Measurements from ENCODE around the gene RANBP17. TPM values are rescaled to one million over a fixed set of nuclear protein-coding genes. Genes with fewer than 3 reads are reported as not detected.
"Not testable (repeated sequence)": the region's sequence is repeated elsewhere in the genome, so short reads cannot be mapped to it uniquely, and the experiment has no call there.

RANBP17 gene
- polyA plus RNA-seq, 1 donor, result 22.3 TPM

DNA sequence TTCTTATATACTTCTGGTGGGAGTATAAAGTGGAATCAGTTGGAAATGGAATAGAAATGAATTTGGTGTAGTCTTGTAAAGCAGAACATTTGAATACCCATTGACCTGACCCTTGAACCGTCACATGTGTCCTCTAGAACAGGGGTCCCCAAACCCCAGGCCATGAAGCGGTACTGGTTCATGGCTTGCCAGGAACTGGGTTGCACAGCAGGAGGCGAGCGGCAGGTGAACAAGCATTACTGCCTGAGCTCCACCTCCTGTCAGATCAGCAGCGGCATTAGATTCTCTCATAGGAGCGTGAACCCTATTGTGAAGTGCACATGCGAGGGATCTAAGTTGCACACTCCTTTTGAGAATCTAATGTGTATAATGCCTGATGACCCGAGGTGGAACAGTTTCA, 80.0 kb downstream of the RANBP17 start:
- no peak for DNase-seq

DNA sequence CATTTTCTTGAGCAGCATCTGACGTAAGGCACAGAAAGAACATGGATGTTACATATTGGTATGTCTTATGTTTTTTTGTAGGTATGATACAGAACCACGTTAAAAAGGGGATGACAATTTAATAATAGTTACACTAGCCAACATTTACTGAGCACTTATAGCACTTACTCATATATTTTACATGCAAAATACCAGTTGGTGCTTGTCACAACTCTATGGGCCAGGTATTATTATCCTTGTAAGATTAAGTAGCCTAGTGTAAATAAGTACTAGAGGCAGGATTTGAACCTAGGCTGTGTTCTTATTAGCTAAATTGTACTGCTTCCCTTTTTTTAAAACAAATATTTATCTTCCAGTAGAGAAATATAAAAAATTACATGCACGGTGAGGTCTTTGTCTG, 83.5 kb downstream of the RANBP17 start:
- no peak for DNase-seq

DNA sequence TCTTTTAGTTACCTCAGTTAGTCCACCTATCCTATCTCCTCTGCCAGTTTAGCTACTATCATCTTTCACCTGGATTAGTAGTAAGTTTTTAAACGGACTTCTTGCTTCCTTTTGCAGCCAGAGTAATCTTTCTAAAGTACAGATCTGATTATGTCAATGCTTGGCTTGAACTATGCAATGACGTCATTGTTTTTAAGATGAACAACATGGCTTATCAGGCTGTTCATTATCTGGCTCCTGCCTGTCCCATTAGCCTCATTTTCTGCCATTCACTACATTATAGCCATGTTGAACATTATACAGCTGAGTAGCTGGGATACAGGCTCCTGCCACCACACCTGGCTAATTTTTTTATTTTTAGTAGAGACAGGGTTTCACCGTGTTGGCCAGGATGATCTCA, 98.7 kb downstream of the RANBP17 start:
- DNase-seq, result no peak

DNA sequence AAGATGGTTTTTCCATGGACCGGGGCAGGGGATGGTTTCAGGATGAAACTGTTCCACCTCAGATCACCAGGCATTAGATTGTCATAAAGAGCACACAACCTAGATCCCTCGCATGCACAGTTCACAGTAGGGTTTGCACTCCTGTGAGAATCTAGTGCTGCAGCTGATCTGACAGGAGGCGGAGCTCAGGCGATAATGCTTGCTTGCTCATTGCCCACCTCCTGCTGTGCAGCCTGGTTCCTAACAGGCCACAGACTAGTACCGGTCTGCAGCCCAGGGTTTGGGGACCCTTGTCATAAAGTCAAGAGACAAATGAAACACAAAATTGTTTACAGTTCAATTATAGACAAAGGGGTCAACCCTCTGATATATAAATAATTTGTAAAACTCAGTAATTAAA, 101.7 kb downstream of the RANBP17 start:
- DNase-seq, result no peak

DNA sequence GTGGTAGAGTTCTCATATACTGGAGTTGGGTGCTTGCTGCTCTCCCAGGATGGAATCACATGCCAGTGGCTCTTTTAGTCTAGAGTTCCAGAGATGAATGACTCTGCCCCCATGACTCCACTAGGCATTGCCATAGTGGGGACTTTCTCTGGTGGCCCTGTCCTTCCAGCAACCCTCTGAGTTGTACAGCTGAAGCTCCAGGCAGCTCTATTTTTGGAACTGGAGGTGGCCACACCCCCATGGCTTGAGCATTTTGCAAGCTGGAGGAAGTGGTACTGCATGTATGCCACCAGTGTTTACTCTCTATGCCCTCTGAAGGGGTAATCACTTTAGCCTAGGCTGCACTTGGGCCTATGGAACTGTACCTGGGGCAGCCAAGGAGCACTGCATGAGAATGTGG, 112.6 kb downstream of the RANBP17 start:
- no peak for DNase-seq

DNA sequence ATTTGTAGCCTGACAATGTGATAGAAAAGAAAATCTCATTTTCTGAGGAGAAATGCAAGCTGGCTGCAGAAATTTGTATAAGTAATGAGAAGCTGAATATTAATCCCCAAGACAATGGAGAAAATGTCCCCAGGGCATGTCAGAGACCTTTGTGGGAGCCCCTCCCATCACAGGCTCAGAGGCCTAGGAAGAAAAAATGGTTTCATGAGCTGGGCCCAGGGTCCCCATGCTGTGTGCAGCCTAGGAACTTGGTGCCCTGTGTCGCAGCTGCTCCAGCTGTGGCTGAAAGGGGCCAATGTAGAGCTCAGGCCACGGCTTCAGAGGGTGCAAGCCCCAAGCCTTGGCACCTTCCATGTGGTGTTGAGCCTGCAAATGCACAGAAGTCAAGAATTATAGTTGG, 118.4 kb downstream of the RANBP17 start:
- DNase-seq, result not testable (repeated sequence)

DNA sequence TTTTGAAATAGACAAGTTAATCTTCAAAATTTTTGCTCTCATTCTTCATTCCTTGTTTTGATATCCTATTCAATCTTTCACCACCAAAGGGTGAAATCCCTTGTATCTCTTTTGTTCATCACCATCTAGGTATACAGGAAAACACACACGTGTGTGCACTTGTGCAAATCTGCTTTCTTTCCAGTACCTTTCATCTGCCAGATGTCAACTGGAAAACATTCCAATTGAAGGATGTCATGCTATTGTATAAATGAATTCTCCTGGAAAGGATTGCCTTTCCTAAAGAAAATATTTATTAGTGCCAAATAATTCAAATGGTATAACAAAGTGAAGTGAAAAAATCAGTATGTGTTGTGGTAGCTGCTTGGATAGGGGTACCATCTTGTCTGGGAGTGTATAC, 123.7 kb downstream of the RANBP17 start:
- no peak for DNase-seq

DNA sequence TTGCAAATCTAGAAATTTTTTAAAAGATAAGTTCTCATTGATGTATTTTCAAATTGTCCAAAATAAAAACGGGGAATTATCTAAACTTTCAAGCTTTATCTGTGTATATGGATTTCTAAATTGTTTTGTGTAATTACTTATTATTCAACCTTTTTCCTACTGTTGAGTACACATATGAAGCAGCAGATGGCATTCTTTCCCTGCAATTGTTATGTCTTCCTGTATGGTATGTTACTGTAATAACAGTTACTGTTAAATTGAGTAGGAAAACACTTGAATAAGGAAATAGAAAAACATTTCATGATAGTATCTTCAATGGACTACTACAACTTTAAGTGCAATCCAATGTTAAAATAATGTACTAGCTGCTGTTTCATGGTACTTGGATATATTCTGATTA, 124.8 kb downstream of the RANBP17 start:
- peak; percentile 3 for DNase-seq

DNA sequence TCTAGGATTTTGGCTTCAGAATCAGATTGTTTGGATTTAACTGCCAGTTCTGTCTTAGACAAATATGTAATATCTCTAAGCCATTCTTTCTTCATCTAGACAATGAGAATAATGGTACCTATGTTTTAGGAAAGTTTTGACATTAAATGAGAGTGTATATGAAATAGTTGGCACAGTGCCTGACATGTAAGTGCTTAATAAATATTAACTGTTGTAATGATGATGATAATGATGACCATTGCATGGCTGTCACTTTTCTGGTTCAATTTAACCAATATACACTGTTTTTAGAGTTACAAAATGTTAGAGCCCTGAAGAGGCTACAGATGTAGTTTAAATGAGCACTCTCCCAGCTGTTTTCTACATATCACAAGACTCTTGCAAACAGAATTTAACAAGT, 131.7 kb downstream of the RANBP17 start:
- DNase-seq, result no peak

DNA sequence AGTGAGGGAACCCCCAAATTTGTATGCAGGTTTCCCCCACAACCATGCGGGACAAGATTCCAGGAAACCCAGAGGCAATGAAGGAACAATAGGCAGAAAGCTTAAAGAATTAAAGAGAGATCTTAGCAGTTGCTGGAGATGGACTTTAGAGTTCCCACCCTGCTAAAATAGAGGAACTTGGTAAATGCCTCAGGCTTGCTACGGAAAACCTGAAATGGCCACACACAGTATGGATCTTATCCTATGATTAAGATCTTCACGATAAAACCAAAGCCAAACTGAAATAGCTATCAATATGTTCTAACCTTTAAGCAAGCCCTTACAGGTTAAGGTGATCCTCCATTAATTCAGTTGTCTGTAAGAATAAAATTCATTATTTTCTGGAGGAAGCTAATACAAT, 148.3 kb downstream of the RANBP17 start:
- DNase-seq, result no peak

DNA sequence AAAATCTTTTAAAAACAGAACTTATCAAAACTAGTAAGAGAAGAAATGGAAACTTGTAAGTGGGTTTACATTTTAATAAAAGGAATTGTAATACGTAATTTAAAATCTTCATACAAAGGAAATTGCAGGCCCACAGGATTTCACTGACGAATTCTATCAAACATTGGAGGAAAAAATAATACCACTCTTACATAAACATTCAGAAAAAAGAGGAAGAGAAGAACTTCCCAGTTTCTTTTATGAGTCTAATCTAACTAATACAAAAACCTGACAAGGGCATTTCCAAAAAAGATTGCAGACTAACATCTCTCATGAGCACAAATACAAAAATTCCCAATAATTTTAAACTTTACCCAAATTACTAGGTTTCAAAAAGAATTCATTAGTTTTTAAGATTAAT, 149.0 kb downstream of the RANBP17 start:
- no peak for DNase-seq

DNA sequence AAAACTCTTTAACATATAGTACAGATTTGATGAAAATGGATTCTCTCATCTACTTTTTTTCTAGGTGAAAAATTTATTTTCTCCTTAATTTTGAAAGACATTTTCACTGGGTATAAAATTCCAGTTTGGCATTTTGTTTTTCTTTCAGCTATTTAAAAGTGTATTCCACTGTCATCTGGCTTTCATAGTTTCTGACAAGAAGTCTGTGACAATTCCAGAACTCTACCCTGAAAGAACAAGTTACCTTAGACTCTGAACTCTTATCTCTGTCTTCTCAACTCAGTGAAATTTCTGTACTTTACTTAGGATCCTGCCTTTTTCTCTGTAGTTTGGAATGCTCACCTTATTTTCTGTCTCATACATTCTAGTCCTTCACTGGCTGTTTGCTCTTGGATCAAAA, 161.7 kb downstream of the RANBP17 start:
- no peak for DNase-seq

DNA sequence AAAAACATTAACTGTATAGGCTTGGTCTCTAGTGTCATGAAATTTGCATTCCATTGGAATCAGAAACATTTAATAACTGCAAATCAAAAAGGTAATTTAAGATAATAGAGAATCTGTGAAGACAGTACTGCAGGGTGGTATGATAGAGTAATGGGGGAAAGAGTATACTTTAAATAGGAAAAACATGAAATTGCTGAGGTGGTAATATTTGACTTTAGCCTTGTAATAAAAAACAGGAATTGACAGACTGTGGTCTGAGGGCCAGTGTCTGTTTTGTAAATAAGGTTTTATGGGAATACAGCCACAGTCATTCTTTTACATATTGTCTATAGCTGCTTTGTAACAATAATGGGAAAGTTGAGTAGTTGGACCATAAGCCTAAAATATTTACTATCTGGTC, 162.3 kb downstream of the RANBP17 start:
- DNase-seq, result no peak

DNA sequence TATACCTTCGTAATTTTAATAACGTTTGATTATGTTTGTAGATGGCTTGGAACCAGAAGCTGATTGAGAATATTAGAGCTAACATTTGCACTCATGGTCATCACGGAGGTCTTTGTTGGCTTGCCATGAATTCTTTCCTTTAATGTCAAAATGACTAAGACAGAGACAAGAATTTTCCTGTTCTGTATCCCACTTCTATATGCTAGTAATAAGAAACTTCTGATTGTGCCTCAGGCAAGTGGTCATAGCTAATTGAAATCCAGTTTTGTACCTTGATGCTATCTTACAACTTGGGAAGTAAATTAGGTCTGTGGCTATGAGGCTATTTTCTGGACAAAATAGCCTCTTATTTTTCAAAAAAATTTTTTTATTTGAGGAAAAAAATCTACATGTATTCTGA, 167.6 kb downstream of the RANBP17 start:
- no peak for DNase-seq

DNA sequence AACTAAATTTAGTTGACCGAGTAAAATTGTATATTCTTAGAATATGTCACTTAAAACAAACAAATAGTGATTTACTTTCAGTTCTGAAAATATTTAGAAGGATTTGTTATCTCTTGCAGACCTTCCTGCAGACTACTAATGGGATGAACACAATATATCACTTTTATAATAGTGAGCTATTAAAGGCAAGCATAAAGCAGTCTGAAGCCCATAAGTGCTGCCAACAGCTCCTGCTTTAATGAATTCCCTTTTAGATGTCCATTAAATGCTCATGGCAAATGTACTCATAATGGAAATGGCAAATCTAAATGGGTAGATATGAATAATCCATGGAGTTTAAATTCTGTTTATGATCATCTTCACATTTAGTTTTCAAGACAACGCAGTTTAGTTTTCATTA, 170.2 kb downstream of the RANBP17 start:
- no peak for DNase-seq

DNA sequence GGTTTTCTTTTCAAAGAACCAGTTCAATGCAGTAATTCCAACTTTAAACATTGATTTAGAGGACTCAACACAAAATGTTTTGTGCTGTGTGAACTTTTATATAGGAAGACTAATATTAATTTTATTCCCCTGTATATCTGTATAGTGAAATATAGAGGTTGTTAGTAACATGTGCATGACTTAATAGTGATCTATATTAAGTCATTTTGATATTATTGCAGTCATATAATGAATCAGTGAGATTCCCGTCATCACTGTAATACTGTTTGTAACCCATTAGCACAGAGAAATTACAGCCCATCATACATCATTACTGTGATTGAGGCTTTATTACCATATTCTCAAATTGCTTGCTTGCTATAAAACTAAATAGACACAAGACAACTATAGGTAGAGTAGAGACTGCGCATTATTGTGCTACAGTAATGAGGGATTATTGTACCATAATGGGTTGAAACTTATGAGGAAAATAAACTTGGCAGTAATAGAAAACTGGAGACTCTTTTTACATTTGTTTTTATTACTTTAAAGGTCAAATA, 170.7 kb downstream of the RANBP17 start:
- DNase-seq, result no peak

DNA sequence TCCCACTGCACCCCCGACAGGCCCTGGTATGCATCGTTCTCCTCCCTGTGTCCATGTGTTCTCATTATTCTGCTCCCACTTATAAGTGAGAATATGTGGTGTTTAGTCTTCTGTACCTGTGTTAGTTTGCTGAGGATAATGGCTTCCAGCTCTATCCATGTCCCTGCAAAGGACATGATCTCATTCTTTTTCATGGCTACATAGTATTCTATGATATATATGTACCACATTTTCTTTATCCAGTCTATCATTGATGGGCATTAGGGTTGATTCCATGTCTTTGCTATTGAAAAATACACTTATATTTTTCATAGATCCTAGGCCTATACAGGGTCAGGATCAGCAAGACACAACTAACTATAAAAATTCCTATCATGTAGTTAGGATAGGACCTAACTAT, 180.1 kb downstream of the RANBP17 start:
- DNase-seq, result not testable (repeated sequence)

DNA sequence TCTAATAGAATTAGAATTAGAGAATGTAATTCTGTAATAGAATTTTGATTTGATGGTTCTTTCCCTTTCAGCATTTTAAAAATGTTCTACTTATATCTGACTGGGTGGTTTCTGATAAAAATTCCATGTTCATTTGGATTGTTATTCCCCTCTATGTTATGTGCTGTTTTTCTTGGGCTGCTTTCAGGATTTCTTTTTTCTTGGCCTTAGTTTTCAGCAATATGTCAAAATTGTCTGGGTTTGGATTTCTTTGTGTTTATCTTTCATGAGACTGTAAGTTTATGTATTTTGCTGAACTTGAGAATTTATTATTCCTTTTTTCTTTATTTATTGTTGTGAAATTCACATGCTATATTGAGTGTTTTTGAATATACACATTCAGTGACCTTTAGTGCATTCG, 189.1 kb downstream of the RANBP17 start:
- DNase-seq, result peak; percentile 5

DNA sequence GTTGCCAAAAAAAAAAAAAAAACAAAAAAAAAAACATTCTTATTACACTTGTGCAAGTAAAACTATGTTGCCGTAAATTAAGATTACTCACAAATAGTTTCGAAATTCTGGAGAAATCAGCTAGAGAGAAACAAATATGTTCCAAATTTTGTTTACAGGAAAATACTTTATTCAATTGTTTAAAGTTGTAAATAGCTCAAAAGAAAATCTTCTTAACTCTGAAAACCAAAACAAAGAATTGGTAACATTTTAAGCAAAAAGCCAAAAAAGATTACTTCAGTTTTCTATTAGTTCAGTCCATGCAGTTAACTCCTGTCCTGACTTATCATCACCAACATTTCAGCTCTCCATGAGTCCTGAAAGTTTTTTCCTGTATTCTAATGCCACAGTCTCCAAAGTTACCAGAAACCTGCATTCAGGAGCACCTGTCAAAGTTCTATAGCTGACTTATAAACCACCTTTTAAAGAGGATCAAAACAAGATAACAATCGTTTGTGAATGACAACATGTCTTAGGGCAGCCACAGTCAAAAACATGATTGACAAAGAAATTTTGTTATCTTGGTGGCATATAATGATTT, 194.1 kb downstream of the RANBP17 start:
- DNase-seq, result no peak

DNA sequence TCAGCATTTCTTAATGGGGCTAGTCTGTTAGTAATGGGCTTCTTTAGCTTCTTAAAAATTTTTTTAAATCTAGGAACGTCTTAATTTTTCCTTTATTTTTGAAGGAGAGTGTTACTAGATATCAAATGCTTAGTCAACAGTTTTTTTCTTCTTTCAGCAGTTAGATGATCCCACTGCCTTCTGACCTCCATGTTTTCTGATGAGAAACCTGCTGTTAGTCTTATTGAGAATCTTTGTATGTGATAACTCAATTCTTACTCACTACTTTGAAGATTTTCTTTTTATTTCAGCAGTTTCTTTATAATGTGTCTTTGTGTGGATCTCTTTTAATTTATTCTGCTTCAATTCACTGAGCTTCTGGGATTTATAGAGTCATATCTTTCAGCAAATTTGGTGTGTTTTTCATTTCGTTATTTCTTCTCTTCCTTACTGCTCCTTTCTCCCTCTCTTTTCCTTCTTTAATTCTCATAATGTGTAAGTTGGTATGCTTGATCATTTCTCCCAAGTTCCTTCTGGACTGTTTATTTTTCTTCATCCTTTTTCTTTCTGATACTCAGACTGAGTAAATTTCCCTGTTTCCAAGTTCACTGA, 205.8 kb downstream of the RANBP17 start:
- DNase-seq, result no peak

DNA sequence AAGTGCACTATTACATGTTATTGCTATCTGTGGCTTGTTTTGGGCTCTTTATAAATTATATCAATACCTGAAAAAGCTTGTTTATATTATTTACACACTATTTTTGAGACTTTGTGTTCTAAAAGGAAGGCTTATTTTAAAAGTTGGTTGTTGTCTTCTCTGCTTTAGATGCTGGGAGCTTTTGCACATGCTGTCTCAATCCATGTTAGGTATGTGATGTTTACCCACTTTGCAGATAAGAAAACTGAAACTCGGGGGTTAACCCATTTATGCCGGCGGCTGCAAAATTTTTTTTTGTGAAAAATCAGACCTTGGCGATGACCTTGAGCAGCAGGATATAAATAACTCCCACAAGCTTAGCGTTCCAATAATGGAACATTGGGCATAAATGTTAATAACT, 212.9 kb downstream of the RANBP17 start:
- no peak for DNase-seq

DNA sequence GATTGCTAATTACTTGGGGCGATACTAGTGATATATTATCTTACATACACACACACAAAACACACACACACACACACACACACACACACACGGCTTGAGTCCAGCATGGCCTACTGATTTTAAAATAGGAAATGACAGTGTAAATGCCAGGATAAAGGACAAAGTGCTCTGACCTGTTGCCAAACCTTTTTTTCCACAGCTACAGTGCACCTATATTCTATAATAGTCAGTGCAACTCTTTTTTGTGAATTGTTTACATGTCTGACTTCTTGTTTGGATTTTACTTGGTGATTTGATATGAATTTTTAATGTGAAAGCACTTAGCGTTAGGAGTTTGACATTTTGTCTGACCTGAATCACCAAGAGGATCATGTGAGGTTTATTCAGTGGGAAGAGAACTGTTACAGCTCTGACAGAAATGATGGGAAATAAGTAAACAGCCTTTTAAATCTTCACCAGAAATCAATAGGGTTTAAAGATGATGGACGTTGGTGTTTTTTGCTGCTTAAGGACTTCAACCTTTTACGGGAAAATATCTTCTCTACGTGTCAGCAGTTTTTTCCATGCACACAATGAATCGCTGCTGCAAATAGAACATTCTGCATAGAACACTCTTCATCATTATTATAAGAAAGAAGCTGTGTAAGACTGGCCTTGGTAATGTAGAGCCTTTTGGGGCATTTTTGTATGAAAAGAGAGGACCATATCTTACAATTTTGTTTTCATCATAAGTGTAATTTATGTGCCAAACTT, 218.5 kb downstream of the RANBP17 start:
- no peak for DNase-seq

DNA sequence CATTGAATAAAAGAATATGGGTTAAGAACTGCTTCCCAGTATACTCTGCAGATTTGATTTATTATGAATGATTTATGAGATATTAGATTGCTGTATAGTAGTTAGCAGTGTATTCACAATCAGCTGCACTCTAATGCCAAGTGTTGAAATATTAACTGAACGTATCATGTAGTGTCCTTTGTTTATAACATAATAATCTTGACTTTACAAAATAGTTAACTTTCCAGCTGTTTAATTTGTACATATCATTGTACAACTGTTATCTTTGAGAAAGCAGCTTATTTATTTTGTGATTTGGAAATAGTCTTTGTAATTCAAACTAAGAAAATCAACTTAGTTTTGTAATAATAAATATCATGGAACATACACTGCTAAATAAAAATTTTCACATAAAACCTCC, 219.5 kb downstream of the RANBP17 start:
- DNase-seq, result no peak

DNA sequence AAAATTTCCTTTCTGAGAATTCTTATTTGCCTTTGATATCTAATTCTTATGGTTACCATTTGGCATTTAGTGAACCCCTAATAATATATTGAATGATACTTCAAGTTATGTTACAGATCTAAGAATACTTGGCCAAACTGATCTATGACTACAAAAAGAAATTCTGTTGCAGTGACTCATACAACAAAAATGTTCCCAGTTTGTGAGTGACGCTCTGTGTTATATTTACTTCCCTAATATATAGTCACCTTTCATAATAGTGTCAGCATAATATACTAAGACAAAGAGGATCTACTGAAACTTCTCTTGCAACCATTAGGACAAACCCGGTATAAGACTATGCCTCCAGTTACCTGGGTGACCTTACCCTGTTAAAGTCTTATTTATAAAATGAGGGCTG, 230.4 kb downstream of the RANBP17 start:
- DNase-seq, result no peak
